ENCODE results near the gene MAGEA2.
"Not testable (repeated sequence)": the region's sequence is repeated elsewhere in the genome, so short reads cannot be mapped to it uniquely, and the experiment has no call there.

Gene MAGEA2

DNA sequence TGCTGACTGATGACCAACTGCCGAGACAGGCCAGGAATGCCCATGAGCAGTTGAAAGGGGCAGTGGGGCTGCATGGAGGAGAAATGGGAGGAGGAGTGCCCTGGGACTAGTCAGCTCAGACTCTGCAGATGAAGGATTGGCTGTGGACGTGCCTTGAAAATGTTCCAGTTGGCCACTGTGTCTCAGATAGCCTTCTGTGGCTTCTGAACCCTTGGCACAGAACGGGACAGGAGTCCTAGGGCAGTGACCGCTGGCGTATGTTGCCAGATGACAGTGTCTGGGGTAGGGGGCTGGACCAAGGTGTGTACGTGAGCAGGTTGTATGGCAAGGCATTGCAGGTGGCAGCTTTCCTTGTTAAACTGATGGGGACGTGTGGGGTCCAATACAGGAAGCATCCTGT lies 47.1 kb downstream of the MAGEA2 start:
- DNase-seq, result not testable (repeated sequence)

DNA sequence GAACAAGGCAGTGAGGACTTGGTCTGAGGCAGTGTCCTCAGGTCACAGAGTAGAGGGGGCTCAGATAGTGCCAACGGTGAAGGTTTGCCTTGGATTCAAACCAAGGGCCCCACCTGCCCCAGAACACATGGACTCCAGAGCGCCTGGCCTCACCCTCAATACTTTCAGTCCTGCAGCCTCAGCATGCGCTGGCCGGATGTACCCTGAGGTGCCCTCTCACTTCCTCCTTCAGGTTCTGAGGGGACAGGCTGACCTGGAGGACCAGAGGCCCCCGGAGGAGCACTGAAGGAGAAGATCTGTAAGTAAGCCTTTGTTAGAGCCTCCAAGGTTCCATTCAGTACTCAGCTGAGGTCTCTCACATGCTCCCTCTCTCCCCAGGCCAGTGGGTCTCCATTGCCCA lies 53.3 kb downstream of the MAGEA2 start:
- not testable (repeated sequence) for DNase-seq
